Panc1 (cell line): ENCODE measurements around the gene CFHR5.

Experiments used
- POLR2AphosphoS5 ChIP-seq: IDR thresholded peaks from 2 replicates; pipeline ENCODE4 v1.6.1; 2012; ENCODE audit warnings: mild to moderate bottlenecking, low read depth, low read length, moderate library complexity
- REST ChIP-seq, 2 experiments: IDR thresholded peaks; 2 replicates each; pipeline ENCODE4 v1.6.1; 2011 to 2012; ENCODE audit warnings: low read depth in 2 of 2, control low read depth in 1 of 2, low read length in 1 of 2, mild to moderate bottlenecking in 1 of 2, moderate library complexity in 1 of 2; ENCODE audit not compliant: insufficient read depth in 1 of 2
- SIN3A ChIP-seq: IDR thresholded peaks from 2 replicates; pipeline ENCODE4 v1.6.1; 2012; ENCODE audit warnings: low read depth, mild to moderate bottlenecking, low read length, moderate library complexity, borderline replicate concordance; ENCODE audit not compliant: insufficient read depth
- TCF7L2 ChIP-seq: IDR thresholded peaks from 2 replicates; pipeline ENCODE4 v1.6.1; 2011; ENCODE audit warnings: mild to moderate bottlenecking, low read depth, low read length, inconsistent platforms
- TF ChIP-seq, protein P1 (sequence below): fragments of 450-650 bp; IDR thresholded peaks from 2 replicates; pipeline ENCODE4 v1.5.1; 2017; ENCODE audit warnings: mild to moderate bottlenecking

DNA sequence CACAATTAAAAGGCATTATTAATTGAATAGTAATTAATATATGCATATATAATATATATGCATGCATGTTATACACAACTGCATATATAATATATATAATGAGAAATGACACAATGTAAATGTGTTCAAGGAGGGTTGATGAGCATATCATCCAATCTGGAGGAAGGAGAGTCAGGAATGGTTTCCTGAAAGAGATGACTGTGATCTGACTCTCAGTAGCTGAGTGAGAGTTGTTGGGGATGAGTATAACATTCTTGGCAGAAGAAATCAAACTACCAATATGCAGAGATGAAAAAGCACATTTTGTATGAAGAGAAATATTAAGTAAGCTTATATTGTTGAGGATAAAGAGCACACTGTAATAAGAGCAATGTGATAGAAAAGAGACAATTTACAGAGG, 52.4 kb downstream of the CFHR5 start:
- TF ChIP-seq, protein P1, sequence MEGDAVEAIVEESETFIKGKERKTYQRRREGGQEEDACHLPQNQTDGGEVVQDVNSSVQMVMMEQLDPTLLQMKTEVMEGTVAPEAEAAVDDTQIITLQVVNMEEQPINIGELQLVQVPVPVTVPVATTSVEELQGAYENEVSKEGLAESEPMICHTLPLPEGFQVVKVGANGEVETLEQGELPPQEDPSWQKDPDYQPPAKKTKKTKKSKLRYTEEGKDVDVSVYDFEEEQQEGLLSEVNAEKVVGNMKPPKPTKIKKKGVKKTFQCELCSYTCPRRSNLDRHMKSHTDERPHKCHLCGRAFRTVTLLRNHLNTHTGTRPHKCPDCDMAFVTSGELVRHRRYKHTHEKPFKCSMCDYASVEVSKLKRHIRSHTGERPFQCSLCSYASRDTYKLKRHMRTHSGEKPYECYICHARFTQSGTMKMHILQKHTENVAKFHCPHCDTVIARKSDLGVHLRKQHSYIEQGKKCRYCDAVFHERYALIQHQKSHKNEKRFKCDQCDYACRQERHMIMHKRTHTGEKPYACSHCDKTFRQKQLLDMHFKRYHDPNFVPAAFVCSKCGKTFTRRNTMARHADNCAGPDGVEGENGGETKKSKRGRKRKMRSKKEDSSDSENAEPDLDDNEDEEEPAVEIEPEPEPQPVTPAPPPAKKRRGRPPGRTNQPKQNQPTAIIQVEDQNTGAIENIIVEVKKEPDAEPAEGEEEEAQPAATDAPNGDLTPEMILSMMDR: no peak
- TF ChIP-seq REST (IDR thresholded peaks at IDR 0.05; ENCODE audit: insufficient read depth in 1 of 2, low read depth in 2 of 2, low read length in 1 of 2) (no peak), TCF7L2 (no peak), POLR2AphosphoS5 (no peak), SIN3A (no peak)
